Pancreas (tissue), 10 donors: ENCODE measurements around the gene UBXN10. TPM values are rescaled to one million over a fixed set of nuclear protein-coding genes. Genes with fewer than 3 reads are reported as not detected.

Experiments
- ATAC-seq, 4 donors: fragments of 200-7000 bp; cut with Tn5 transposase; one replicate each; pipeline versions ENCODE4 v1.8.0 to v1.9.1; 2020; ENCODE audit warnings: mild to moderate bottlenecking in 4 of 4, moderate library complexity in 4 of 4
- DNase-seq, 6 donors: peaks; one replicate each; pipeline ENCODE4 v3.0.0-alpha.2; 2020
- FAIRE-seq: peaks from 2 replicates; lab custom pipeline; 2012; peaks lifted over from hg19 to GRCh38; lab: Jason Lieb, UNC
- H3K27ac ChIP-seq, 4 donors: fragments of 200-600 bp; sonication (generic); 1 replicate in 3 of 4; 2 replicates in 1 of 4; pipeline versions ENCODE4 v1.5.0 to v1.8.0; 2020
- H3K27me3 ChIP-seq, 4 donors: fragments of 200-600 bp; one replicate each; pipeline ENCODE4 v1.8.0; 2021
- H3K36me3 ChIP-seq, 3 donors: fragments of 200-600 bp; sonication (generic) in 1 of 3; one replicate each; pipeline versions ENCODE4 v1.5.0 to v1.8.0; 2020 to 2021
- H3K4me1 ChIP-seq, 3 donors: fragments of 200-600 bp; one replicate each; pipeline ENCODE4 v1.8.0; 2021
- H3K4me3 ChIP-seq, 4 donors: fragments of 200-600 bp; sonication (generic) in 2 of 4; one replicate each; pipeline versions ENCODE4 v1.5.0 to v1.8.0; 2020 to 2021
- H3K9me3 ChIP-seq, 4 donors: fragments of 200-600 bp; one replicate each; pipeline ENCODE4 v1.8.0; 2021
- CTCF ChIP-seq, 4 donors: fragments of 200-600 bp; sonication (generic) in 3 of 4; IDR thresholded peaks; one replicate each; pipeline versions ENCODE4 v1.5.0 to v1.8.0; 2021; ENCODE audit warnings: antibody characterized with exemption in 4 of 4
- WGBS, 2 donors: extraction: QIAGEN DNeasy Blood & Tissue Kit; methylation state at CpG; one replicate each; pipeline ENCODE4 v1.1.7; 2013; 5-methylcytosine and 5-hydroxymethylcytosine counted together
- intact Hi-C, 3 donors: fragments of 100-400 bp; cut with DNase I; formaldehyde crosslinking; loops; one replicate each; pipeline versions ENCODE4 v1.11.1 to v1.14.2; 2022
- polyA plus RNA-seq, 2 donors: library from polyadenylated mRNA; stranded (reverse); fragments of 200-250 nt; gene quantifications; one replicate each; pipeline ENCODE4 v1.2.3, GENCODE V29; 2013
- total RNA-seq, 6 donors: library from RNA; stranded (reverse); fragmentation: NEBNext Ultra II Directional in 4 of 6; extraction: Animal tissue kit (Norgen Biotek cat#: 25700) in 4 of 6; gene quantifications; one replicate each; pipeline versions ENCODE4 v1.2.1 to v1.2.4, GENCODE V29; 2021 to 2023
- donor health status: healthy with polysubstance abuse.
- donor health status: DM: no; HTN: no; CAD: no; lungs with moderate emphysema.
- donor health status: DM: no; HTN: no; CAD: no.
- donor health status: control.
- donor health status: control.
- donor health status: Bipolar disorder and iron deficiency.
- donor health status: DM: yes; HTN: yes; CAD: no.
- donor health status: DM: no; HTN: no; CAD: no.
- donor health status: DM: no; HTN: no; CAD: no.
- donor health status: DM: yes; HTN: yes; CAD: no.

Gene UBXN10
- total and polyA plus RNA-seq, 8 donors: 0.54 to 2.4 (median 0.75) TPM

GRCh38 chr1:20198296-20198695 is 12.4 kb downstream of the UBXN10 start:
- no peak for FAIRE-seq
- DNase-seq: no peak
- no peak for ATAC-seq
- H3K27me3 ChIP-seq: no peaks in the 10 kb centered on the region
- H3K9me3 ChIP-seq: no peaks in the 10 kb centered on the region
- H3K27ac ChIP-seq: no peak overlapping the region
- H3K36me3 ChIP-seq: no peaks in the 10 kb centered on the region
- H3K4me1 ChIP-seq: no peaks in the 10 kb centered on the region
- 40 to 67% methylated on average over 1 of the region's 1 CpG for WGBS, 2 donors
- intact Hi-C loops: loop anchor here in 1 of 3 donors (5.0 kb wide), 1 partner anchor 276 kb away; the partner anchor contains the start of gene PLA2G2E
- TF ChIP-seq CTCF (IDR thresholded peaks at IDR 0.05): no peak
- no peak overlapping the region for H3K4me3 ChIP-seq

- WGBS, 2 donors: 34 to 40% methylated on average over 7 of the region's 7 CpGs
These were observed 13.0 kb downstream of the UBXN10 start for GRCh38 chr1:20198918-20199317.

GRCh38 chr1:20199403-20199802 is 13.5 kb downstream of the UBXN10 start:
- H3K9me3 ChIP-seq: no peaks in the 10 kb centered on the region
- FAIRE-seq (no peak), DNase-seq (no peak), ATAC-seq (no peak)
- WGBS, 2 donors: 37 to 41% methylated on average over 3 of the region's 3 CpGs
- H3K36me3 ChIP-seq: no peaks in the 10 kb centered on the region
- H3K27ac ChIP-seq: no peak overlapping the region
- TF ChIP-seq CTCF (IDR thresholded peaks at IDR 0.05): no peak
- no peaks in the 10 kb centered on the region for H3K4me1 ChIP-seq
- H3K27me3 ChIP-seq: no peaks in the 10 kb centered on the region
- intact Hi-C loops: loop anchor here in 1 of 3 donors (5.0 kb wide), 1 partner anchor 277 kb away; the partner anchor contains the start of gene PLA2G2E
- no peak overlapping the region for H3K4me3 ChIP-seq

More at GRCh38 chr1:20198918-20199317, 13.0 kb downstream of the UBXN10 start:
- FAIRE-seq: no peak
- no peaks in the 10 kb centered on the region for H3K4me1 ChIP-seq
- DNase-seq: no peak
- no peaks in the 10 kb centered on the region for H3K27me3 ChIP-seq
- no peaks in the 10 kb centered on the region for H3K9me3 ChIP-seq
- intact Hi-C loops: loop anchor here in 1 of 3 donors (5.0 kb wide), 1 partner anchor 277 kb away; the partner anchor contains the start of gene PLA2G2E
- H3K36me3 ChIP-seq: no peaks in the 10 kb centered on the region
- no peak for TF ChIP-seq CTCF (IDR thresholded peaks at IDR 0.05)
- no peak overlapping the region for H3K4me3 ChIP-seq
- ATAC-seq: no peak
- no peak overlapping the region for H3K27ac ChIP-seq

GRCh38 chr1:20199840-20200239 is 13.9 kb downstream of the UBXN10 start:
- ATAC-seq (no peak), FAIRE-seq (no peak), DNase-seq (no peak)
- no peak overlapping the region for H3K4me3 ChIP-seq
- intact Hi-C loops: loop anchor here in 2 of 3 donors (5.0 to 10.0 kb wide), 2 partner anchors 275 to 278 kb away; partner anchors contain the start of gene PLA2G2E (in 2 of the 2)
- 44 to 55% methylated on average over 2 of the region's 2 CpGs for WGBS, 2 donors
- H3K27me3 ChIP-seq: no peaks in the 10 kb centered on the region
- no peak overlapping the region for H3K27ac ChIP-seq
- no peak for TF ChIP-seq CTCF (IDR thresholded peaks at IDR 0.05)
- no peaks in the 10 kb centered on the region for H3K36me3 ChIP-seq
- H3K4me1 ChIP-seq: no peaks in the 10 kb centered on the region
- no peaks in the 10 kb centered on the region for H3K9me3 ChIP-seq

GRCh38 chr1:20200966-20201365 is 15.1 kb downstream of the UBXN10 start:
- DNase-seq (no peak), ATAC-seq (no peak), FAIRE-seq (no peak)
- 71 to 76% methylated on average over 2 of the region's 2 CpGs for WGBS, 2 donors
- intact Hi-C loops: loop anchor here in 1 of 3 donors (10.0 kb wide), 1 partner anchor 276 kb away; the partner anchor contains the start of gene PLA2G2E
- no peak overlapping the region for H3K4me3 ChIP-seq
- no peaks in the 10 kb centered on the region for H3K27me3 ChIP-seq
- H3K4me1 ChIP-seq: no peaks in the 10 kb centered on the region
- no peaks in the 10 kb centered on the region for H3K9me3 ChIP-seq
- no peak overlapping the region for H3K27ac ChIP-seq
- H3K36me3 ChIP-seq: no peaks in the 10 kb centered on the region
- no peak for TF ChIP-seq CTCF (IDR thresholded peaks at IDR 0.05)
